ENCODE data around the gene CEP104.

- TF ChIP-seq, protein P1, sequence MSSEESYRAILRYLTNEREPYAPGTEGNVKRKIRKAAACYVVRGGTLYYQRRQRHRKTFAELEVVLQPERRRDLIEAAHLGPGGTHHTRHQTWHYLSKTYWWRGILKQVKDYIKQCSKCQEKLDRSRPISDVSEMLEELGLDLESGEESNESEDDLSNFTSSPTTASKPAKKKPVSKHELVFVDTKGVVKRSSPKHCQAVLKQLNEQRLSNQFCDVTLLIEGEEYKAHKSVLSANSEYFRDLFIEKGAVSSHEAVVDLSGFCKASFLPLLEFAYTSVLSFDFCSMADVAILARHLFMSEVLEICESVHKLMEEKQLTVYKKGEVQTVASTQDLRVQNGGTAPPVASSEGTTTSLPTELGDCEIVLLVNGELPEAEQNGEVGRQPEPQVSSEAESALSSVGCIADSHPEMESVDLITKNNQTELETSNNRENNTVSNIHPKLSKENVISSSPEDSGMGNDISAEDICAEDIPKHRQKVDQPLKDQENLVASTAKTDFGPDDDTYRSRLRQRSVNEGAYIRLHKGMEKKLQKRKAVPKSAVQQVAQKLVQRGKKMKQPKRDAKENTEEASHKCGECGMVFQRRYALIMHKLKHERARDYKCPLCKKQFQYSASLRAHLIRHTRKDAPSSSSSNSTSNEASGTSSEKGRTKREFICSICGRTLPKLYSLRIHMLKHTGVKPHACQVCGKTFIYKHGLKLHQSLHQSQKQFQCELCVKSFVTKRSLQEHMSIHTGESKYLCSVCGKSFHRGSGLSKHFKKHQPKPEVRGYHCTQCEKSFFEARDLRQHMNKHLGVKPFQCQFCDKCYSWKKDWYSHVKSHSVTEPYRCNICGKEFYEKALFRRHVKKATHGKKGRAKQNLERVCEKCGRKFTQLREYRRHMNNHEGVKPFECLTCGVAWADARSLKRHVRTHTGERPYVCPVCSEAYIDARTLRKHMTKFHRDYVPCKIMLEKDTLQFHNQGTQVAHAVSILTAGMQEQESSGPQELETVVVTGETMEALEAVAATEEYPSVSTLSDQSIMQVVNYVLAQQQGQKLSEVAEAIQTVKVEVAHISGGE (CRISPR knock-in tag; IDR thresholded peaks at IDR 0.05): no peak
- TF ChIP-seq CTCF (IDR thresholded peaks at IDR 0.05 in 2 of 3, conservative IDR thresholded peaks at IDR 0.05 in 1 of 3; ENCODE audit: control insufficient read depth in 2 of 3, extremely low read depth in 1 of 3, insufficient read depth in 1 of 3, low read depth in 3 of 3, low read length in 3 of 3) (no peak), SUPT20H (IDR thresholded peaks at IDR 0.05; ENCODE audit: borderline replicate concordance, control insufficient read depth, low read depth, low read length) (no peak), NR2C1 (IDR thresholded peaks at IDR 0.05) (no peak), EP300 (IDR thresholded peaks at IDR 0.05; ENCODE audit: borderline replicate concordance in 1 of 2, control insufficient read depth in 1 of 2, low read depth in 2 of 2, low read length in 2 of 2) (no peak), JUND (IDR thresholded peaks at IDR 0.05; ENCODE audit: low read depth, low read length) (no peak), NFIC (IDR thresholded peaks at IDR 0.05; ENCODE audit: low read depth, low read length) (no peak), CHD2 (IDR thresholded peaks at IDR 0.05; ENCODE audit: borderline replicate concordance, low read depth, low read length) (no peak), RAD51 (IDR thresholded peaks at IDR 0.05) (no peak), EZH2 (IDR thresholded peaks at IDR 0.05; ENCODE audit: borderline replicate concordance, control insufficient read depth, low read depth, low read length) (no peak), TAF1 (IDR thresholded peaks at IDR 0.05; ENCODE audit: borderline replicate concordance, low read depth, low read length) (no peak), CREB1 (IDR thresholded peaks at IDR 0.05; ENCODE audit: low read depth) (no peak), ETV6 (conservative IDR thresholded peaks at IDR 0.05 in 1 of 2, IDR thresholded peaks at IDR 0.05 in 1 of 2; ENCODE audit: borderline replicate concordance in 1 of 2, low read depth in 1 of 2) (no peak)
Observed at GRCh38 chr1:3831689-3832088, 25.3 kb downstream of the CEP104 start.
